Measurements from ENCODE around the gene TMEM37. TPM values are rescaled to one million over a fixed set of nuclear protein-coding genes. Genes with fewer than 3 reads are reported as not detected.
A peak's percentile ranks its signal among the peaks of the same experiment; 100 is the strongest.

The TMEM37 gene
- total and polyA plus RNA-seq, 9 of the 15 experiments (the other 6 are each of a cell fraction or from before 2014, with no cell fraction given): 0.03 to 0.64 (median 0.31) TPM; not detected in 1

DNA sequence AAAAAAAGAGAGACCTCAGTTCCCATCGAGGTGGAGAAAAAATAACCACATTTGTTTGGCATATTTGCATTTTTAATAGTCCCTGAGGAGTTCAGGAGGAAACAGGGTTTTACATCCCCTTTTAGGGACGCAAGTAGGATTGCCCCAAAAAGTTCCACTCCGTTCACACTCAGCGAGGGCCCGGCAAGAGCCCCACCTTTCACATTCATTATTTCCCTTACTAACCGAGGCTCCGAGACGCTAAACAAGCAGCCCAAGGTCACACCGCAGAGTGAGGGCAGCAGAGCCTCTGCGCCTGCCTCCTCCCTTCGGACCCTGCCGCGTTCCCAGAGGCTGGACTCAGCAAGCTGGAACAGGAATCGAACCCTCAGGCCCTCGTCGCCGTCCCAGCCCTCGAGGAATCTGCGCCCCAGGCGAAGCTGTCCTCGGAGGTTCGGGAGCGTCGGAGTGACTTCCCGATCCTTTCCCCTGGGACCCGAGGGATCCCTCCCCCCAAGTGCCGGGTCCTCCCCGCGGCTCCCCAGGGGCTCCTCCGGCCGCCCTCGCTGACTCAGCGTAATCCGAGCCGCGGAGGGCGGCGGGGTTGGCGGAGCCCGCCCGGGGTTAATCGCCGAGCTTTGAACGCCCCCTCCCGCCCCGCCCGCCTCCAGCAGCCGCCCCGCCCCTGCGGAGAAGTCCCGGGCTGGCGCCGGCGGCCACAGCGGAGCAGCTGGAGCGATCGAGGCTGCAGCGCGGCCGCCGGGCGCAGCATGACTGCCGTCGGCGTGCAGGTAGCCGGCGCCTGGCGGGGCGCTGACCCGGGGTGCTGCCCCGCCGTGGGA, at the start of gene TMEM37 (continued):
- TF ChIP-seq, protein P1, sequence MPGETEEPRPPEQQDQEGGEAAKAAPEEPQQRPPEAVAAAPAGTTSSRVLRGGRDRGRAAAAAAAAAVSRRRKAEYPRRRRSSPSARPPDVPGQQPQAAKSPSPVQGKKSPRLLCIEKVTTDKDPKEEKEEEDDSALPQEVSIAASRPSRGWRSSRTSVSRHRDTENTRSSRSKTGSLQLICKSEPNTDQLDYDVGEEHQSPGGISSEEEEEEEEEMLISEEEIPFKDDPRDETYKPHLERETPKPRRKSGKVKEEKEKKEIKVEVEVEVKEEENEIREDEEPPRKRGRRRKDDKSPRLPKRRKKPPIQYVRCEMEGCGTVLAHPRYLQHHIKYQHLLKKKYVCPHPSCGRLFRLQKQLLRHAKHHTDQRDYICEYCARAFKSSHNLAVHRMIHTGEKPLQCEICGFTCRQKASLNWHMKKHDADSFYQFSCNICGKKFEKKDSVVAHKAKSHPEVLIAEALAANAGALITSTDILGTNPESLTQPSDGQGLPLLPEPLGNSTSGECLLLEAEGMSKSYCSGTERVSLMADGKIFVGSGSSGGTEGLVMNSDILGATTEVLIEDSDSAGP (CRISPR knock-in tag; IDR thresholded peaks at IDR 0.05): no peak
- peak; percentile 47; the same call in 1 of the 2 replicates for TF ChIP-seq CTBP1 (IDR thresholded peaks at IDR 0.05; ENCODE audit: borderline replicate concordance)
- TF ChIP-seq KDM5B (IDR thresholded peaks at IDR 0.05; ENCODE audit: insufficient replicate concordance, low read depth, low read length): peak; percentile 64
- no peak for TF ChIP-seq KHSRP (IDR thresholded peaks at IDR 0.05)
- peak; percentile 60; the same call in 1 of the 2 replicates for TF ChIP-seq MTA3 (IDR thresholded peaks at IDR 0.05; ENCODE audit: borderline replicate concordance)
- TF ChIP-seq RNF2 (IDR thresholded peaks at IDR 0.05): 0 out of 2 replicates have a peak, but pooled peaks have one; percentile 21
- TF ChIP-seq ATF7 (IDR thresholded peaks at IDR 0.05): peak; percentile 42; the same call in 1 of the 2 replicates
- TF ChIP-seq, protein P2, sequence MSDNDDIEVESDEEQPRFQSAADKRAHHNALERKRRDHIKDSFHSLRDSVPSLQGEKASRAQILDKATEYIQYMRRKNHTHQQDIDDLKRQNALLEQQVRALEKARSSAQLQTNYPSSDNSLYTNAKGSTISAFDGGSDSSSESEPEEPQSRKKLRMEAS (CRISPR knock-in tag; IDR thresholded peaks at IDR 0.05): peak; percentile 54; the same call in 1 of the 2 replicates
- peak; percentile 57 for TF ChIP-seq FOSL1 (tag; conservative IDR thresholded peaks at IDR 0.05)
- no peak for TF ChIP-seq ZNF3 (CRISPR knock-in tag; IDR thresholded peaks at IDR 0.05)
- 0 out of 4 replicates have a peak, but pooled peaks of 1 of the 2 experiments have one; percentile 30 for TF ChIP-seq ARNT (IDR thresholded peaks at IDR 0.05)
- 0 out of 2 replicates have a peak, but pooled peaks have one; percentile 19 for TF ChIP-seq MYC (IDR thresholded peaks at IDR 0.05; ENCODE audit: low read depth, low read length)
- no peak for TF ChIP-seq MYC (CRISPR knock-in tag; IDR thresholded peaks at IDR 0.05; ENCODE audit: borderline replicate concordance, low read depth)
- TF ChIP-seq, protein P3, sequence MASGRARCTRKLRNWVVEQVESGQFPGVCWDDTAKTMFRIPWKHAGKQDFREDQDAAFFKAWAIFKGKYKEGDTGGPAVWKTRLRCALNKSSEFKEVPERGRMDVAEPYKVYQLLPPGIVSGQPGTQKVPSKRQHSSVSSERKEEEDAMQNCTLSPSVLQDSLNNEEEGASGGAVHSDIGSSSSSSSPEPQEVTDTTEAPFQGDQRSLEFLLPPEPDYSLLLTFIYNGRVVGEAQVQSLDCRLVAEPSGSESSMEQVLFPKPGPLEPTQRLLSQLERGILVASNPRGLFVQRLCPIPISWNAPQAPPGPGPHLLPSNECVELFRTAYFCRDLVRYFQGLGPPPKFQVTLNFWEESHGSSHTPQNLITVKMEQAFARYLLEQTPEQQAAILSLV (tag; IDR thresholded peaks at IDR 0.05): no peak
- no peak for TF ChIP-seq PML (IDR thresholded peaks at IDR 0.05; ENCODE audit: low read length)
- TF ChIP-seq, protein P4, sequence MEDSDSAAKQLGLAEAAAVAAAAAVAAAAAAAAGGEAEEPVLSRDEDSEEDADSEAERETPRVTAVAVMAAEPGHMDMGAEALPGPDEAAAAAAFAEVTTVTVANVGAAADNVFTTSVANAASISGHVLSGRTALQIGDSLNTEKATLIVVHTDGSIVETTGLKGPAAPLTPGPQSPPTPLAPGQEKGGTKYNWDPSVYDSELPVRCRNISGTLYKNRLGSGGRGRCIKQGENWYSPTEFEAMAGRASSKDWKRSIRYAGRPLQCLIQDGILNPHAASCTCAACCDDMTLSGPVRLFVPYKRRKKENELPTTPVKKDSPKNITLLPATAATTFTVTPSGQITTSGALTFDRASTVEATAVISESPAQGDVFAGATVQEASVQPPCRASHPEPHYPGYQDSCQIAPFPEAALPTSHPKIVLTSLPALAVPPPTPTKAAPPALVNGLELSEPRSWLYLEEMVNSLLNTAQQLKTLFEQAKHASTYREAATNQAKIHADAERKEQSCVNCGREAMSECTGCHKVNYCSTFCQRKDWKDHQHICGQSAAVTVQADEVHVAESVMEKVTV (CRISPR knock-in tag; IDR thresholded peaks at IDR 0.05): 0 out of 2 replicates have a peak, but pooled peaks have one; percentile 29
- TF ChIP-seq, protein P5, sequence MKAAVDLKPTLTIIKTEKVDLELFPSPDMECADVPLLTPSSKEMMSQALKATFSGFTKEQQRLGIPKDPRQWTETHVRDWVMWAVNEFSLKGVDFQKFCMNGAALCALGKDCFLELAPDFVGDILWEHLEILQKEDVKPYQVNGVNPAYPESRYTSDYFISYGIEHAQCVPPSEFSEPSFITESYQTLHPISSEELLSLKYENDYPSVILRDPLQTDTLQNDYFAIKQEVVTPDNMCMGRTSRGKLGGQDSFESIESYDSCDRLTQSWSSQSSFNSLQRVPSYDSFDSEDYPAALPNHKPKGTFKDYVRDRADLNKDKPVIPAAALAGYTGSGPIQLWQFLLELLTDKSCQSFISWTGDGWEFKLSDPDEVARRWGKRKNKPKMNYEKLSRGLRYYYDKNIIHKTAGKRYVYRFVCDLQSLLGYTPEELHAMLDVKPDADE (conservative IDR thresholded peaks at IDR 0.05; ENCODE audit: control insufficient read depth, low read depth, low read length): no peak
- TF ChIP-seq ZNF232 (CRISPR knock-in tag; IDR thresholded peaks at IDR 0.05): no peak
- TF ChIP-seq ZNF316 (IDR thresholded peaks at IDR 0.05): peak; percentile 100
- TF ChIP-seq, protein P6, sequence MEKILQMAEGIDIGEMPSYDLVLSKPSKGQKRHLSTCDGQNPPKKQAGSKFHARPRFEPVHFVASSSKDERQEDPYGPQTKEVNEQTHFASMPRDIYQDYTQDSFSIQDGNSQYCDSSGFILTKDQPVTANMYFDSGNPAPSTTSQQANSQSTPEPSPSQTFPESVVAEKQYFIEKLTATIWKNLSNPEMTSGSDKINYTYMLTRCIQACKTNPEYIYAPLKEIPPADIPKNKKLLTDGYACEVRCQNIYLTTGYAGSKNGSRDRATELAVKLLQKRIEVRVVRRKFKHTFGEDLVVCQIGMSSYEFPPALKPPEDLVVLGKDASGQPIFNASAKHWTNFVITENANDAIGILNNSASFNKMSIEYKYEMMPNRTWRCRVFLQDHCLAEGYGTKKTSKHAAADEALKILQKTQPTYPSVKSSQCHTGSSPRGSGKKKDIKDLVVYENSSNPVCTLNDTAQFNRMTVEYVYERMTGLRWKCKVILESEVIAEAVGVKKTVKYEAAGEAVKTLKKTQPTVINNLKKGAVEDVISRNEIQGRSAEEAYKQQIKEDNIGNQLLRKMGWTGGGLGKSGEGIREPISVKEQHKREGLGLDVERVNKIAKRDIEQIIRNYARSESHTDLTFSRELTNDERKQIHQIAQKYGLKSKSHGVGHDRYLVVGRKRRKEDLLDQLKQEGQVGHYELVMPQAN (IDR thresholded peaks at IDR 0.05; ENCODE audit: borderline replicate concordance): 0 out of 2 replicates have a peak, but pooled peaks have one; percentile 41
- peak; percentile 38; the same call in 1 of the 2 replicates for TF ChIP-seq GATAD2A (IDR thresholded peaks at IDR 0.05)

Data from K562 (cell line).